ENCODE measurements around the gene ADAMTS2. TPM values are rescaled to one million over a fixed set of nuclear protein-coding genes. Genes with fewer than 3 reads are reported as not detected.

Gene ADAMTS2
- total RNA-seq, 1 experiment from 2014 or later: 3.9 TPM

- Histone ChIP-seq H3K27me3 (ENCODE audit: insufficient read depth, low read length) (no peaks in the 10 kb centered on the region), H3K9ac (ENCODE audit: low read length) (no peak overlapping the region), H3K79me2 (ENCODE audit: insufficient read depth, low read length) (no peaks in the 10 kb centered on the region), H2AFZ (ENCODE audit: low read depth, low read length, poor library complexity, severe bottlenecking) (no peak overlapping the region), H3K4me2 (ENCODE audit: low read length) (no peak overlapping the region), H3K9me2 (ENCODE audit: insufficient read depth) (no peaks in the 10 kb centered on the region), H3K4me1 (ENCODE audit: control insufficient read depth in 1 of 2, insufficient read depth in 2 of 2, low read length in 2 of 2) (no peaks in the 10 kb centered on the region), H4K20me1 (ENCODE audit: insufficient read depth) (no peaks in the 10 kb centered on the region), H3K36me3 (ENCODE audit: control insufficient read depth in 1 of 2, insufficient read depth in 2 of 2, low read length in 2 of 2) (no peaks in the 10 kb centered on the region), H3K27ac (ENCODE audit: low read depth, low read length) (no peak overlapping the region), H3K4me3 (replicated peaks in 1 of 2; ENCODE audit: low read depth in 1 of 2, low read length in 2 of 2) (no peak overlapping the region), H3K9me3 (ENCODE audit: control insufficient read depth in 1 of 2, insufficient read depth in 1 of 2, low read depth in 1 of 2, low read length in 2 of 2) (no peaks in the 10 kb centered on the region)
- RAD21 ChIA-PET (ENCODE audit: low non-redundant PET in 1 of 2, low total read pairs in 2 of 2, uncharacterized antibody in 2 of 2, unreplicated experiment in 2 of 2): no interaction called here
- no peak for DNase-seq (ENCODE audit: low read depth, low spot score)
- POLR2A ChIA-PET: no interaction called here
- TF ChIP-seq CTCF (IDR thresholded peaks at IDR 0.05 in 2 of 3, conservative IDR thresholded peaks at IDR 0.05 in 1 of 3; ENCODE audit: borderline replicate concordance in 1 of 3, insufficient read depth in 1 of 3, low read depth in 2 of 3, low read length in 2 of 3) (no peak), EZH2 (IDR thresholded peaks at IDR 0.05) (no peak), CBX3 (IDR thresholded peaks at IDR 0.05; ENCODE audit: low read depth) (no peak), FOSL1 (IDR thresholded peaks at IDR 0.05; ENCODE audit: low read depth) (no peak), SRF (IDR thresholded peaks at IDR 0.05; ENCODE audit: low read depth) (no peak), ELF1 (IDR thresholded peaks at IDR 0.05; ENCODE audit: borderline replicate concordance, low read depth) (no peak), CEBPB (IDR thresholded peaks at IDR 0.05; ENCODE audit: low read depth) (no peak), POLR2A (IDR thresholded peaks at IDR 0.05; ENCODE audit: borderline replicate concordance, extremely low read depth, insufficient read depth, insufficient read length) (no peak), ZFX (IDR thresholded peaks at IDR 0.05) (no peak), ZBTB33 (IDR thresholded peaks at IDR 0.05; ENCODE audit: extremely low read depth, insufficient replicate concordance, low read length) (no peak), SIN3A (IDR thresholded peaks at IDR 0.05; ENCODE audit: low read depth) (no peak), RAD21 (IDR thresholded peaks at IDR 0.05; ENCODE audit: low read depth) (no peak)
- no peak for ATAC-seq
- CTCF ChIA-PET: no interaction called here
- intact Hi-C loops (cut with micrococcal nuclease): no loop called here
- BruUV-seq (replicated peaks): no TSS peak
Observed at GRCh38 chr5:179256328-179257175, 88.7 kb downstream of the ADAMTS2 start.

All from HCT116 (cell line).